H9 (cell line): Measurements from ENCODE around the gene MAST4. TPM values are rescaled to one million over a fixed set of nuclear protein-coding genes. Genes with fewer than 3 reads are reported as not detected.

ENCODE experiments used
- DNase-seq: peaks from one replicate; pipeline ENCODE4 v3.0.0-alpha.2; 2017
- H2AFZ ChIP-seq: one replicate; pipeline ENCODE4 v1.6.1; 2013; ENCODE audit warnings: mild to moderate bottlenecking, low read length, control low read depth, moderate library complexity
- H2AK5ac ChIP-seq: 2 replicates; pipeline ENCODE4 v1.6.1; 2013; ENCODE audit warnings: low read length, control low read depth, mixed read lengths; ENCODE audit not compliant: insufficient read length
- H2BK120ac ChIP-seq: one replicate; pipeline ENCODE4 v1.6.1; 2013; ENCODE audit warnings: low read depth, mild to moderate bottlenecking, low read length, control low read depth, inconsistent platforms; ENCODE audit not compliant: poor library complexity, severe bottlenecking
- H2BK12ac ChIP-seq: 2 replicates; pipeline ENCODE4 v1.6.1; 2013; ENCODE audit warnings: low read length, control low read depth, mixed read lengths, low read depth; ENCODE audit not compliant: insufficient read length
- H2BK15ac ChIP-seq: 2 replicates; pipeline ENCODE4 v1.6.1; 2013; ENCODE audit warnings: low read depth, low read length, control low read depth
- H2BK20ac ChIP-seq: one replicate; pipeline ENCODE4 v1.6.1; 2013; ENCODE audit warnings: low read depth, mild to moderate bottlenecking, low read length, control low read depth, inconsistent platforms; ENCODE audit not compliant: poor library complexity, severe bottlenecking
- H2BK5ac ChIP-seq: 2 replicates; pipeline ENCODE4 v1.6.1; 2013; ENCODE audit warnings: low read length, control low read depth, mixed read lengths; ENCODE audit not compliant: insufficient read length
- H3K14ac ChIP-seq: 2 replicates; pipeline ENCODE4 v1.6.1; 2013; ENCODE audit warnings: low read length, control low read depth; ENCODE audit not compliant: insufficient read depth
- H3K18ac ChIP-seq: 2 replicates; pipeline ENCODE4 v1.6.1; 2013; ENCODE audit warnings: low read depth, mild to moderate bottlenecking, mixed read lengths, low read length, control low read depth; ENCODE audit not compliant: insufficient read length
- H3K23ac ChIP-seq: 2 replicates; pipeline ENCODE4 v1.6.1; 2013; ENCODE audit warnings: low read length, control low read depth, mixed read lengths, low read depth; ENCODE audit not compliant: insufficient read length
- H3K23me2 ChIP-seq: 2 replicates; pipeline ENCODE4 v1.6.1; 2013; ENCODE audit warnings: low read depth, mild to moderate bottlenecking, mixed read lengths, low read length, control low read depth; ENCODE audit not compliant: insufficient read length, poor library complexity, severe bottlenecking
- H3K27ac ChIP-seq: 2 replicates; pipeline ENCODE4 v1.5.1; 2013; ENCODE audit warnings: low read length, control low read depth, mixed read lengths, low read depth; ENCODE audit not compliant: insufficient read length
- H3K27me3 ChIP-seq: 2 replicates; pipeline ENCODE4 v1.6.1; 2013; ENCODE audit warnings: low read length, control low read depth, inconsistent platforms; ENCODE audit not compliant: insufficient read depth
- H3K4ac ChIP-seq: 2 replicates; pipeline ENCODE4 v1.6.1; 2013; ENCODE audit warnings: low read depth, mild to moderate bottlenecking, control low read depth, inconsistent platforms, low read length, moderate library complexity
- H3K4me1 ChIP-seq: 2 replicates; pipeline ENCODE4 v1.6.1; 2013; ENCODE audit warnings: low read length, control low read depth, inconsistent platforms; ENCODE audit not compliant: insufficient read depth
- H3K4me2 ChIP-seq: 2 replicates; pipeline ENCODE4 v1.6.1; 2013; ENCODE audit warnings: low read length, control low read depth, mixed read lengths; ENCODE audit not compliant: insufficient read length, insufficient read depth
- H3K56ac ChIP-seq: 2 replicates; pipeline ENCODE4 v1.6.1; 2013; ENCODE audit warnings: low read depth, mild to moderate bottlenecking, mixed read lengths, low read length, control low read depth; ENCODE audit not compliant: insufficient read length
- H3K79me1 ChIP-seq: 2 replicates; pipeline ENCODE4 v1.6.1; 2013; ENCODE audit warnings: low read depth, mild to moderate bottlenecking, moderate library complexity, low read length, control low read depth, inconsistent platforms; ENCODE audit not compliant: insufficient read depth, poor library complexity, severe bottlenecking
- H3K79me2 ChIP-seq: 2 replicates; pipeline ENCODE4 v1.6.1; 2013; ENCODE audit warnings: low read length, control low read depth, inconsistent platforms; ENCODE audit not compliant: insufficient read depth
- H3K9ac ChIP-seq: 2 replicates; pipeline ENCODE4 v1.6.1; 2013; ENCODE audit warnings: low read length, control low read depth, mixed read lengths; ENCODE audit not compliant: insufficient read length; ENCODE audit errors: extremely low read depth
- H3K9me3 ChIP-seq: one replicate; pipeline ENCODE4 v1.6.1; 2013; ENCODE audit warnings: low read depth, low read length, inconsistent platforms; ENCODE audit not compliant: control insufficient read depth
- H3T11ph ChIP-seq: one replicate; pipeline ENCODE4 v1.6.1; 2013; ENCODE audit warnings: mild to moderate bottlenecking, low read length, control low read depth, inconsistent platforms
- H4K20me1 ChIP-seq: one replicate; pipeline ENCODE4 v1.6.1; 2013; ENCODE audit not compliant: control insufficient read depth, insufficient read length, insufficient read depth
- H4K5ac ChIP-seq: 2 replicates; pipeline ENCODE4 v1.6.1; 2013; ENCODE audit warnings: low read depth, mild to moderate bottlenecking, mixed read lengths, low read length, control low read depth; ENCODE audit not compliant: insufficient read length
- H4K8ac ChIP-seq: replicated peaks from 2 replicates; pipeline ENCODE4 v1.6.1; 2013; ENCODE audit warnings: low read length, control low read depth, mixed read lengths, low read depth; ENCODE audit not compliant: insufficient read length
- H4K91ac ChIP-seq: 2 replicates; pipeline ENCODE4 v1.6.1; 2013; ENCODE audit warnings: low read depth, mild to moderate bottlenecking, moderate library complexity, mixed read lengths, low read length, control low read depth; ENCODE audit not compliant: insufficient read length
- H3K27ac Mint-ChIP-seq, 3 experiments: 2 replicates in 2 of 3; 3 replicates in 1 of 3; pipeline ENCODE4 v1.8.0; 2020 to 2021; ENCODE audit warnings: mixed read lengths in 3 of 3, mild to moderate bottlenecking in 1 of 3, moderate library complexity in 1 of 3
- H3K27me3 Mint-ChIP-seq: 2 replicates; pipeline ENCODE4 v1.8.0; 2021; ENCODE audit warnings: low read depth, mild to moderate bottlenecking, moderate library complexity, mixed read lengths
- H3K36me3 Mint-ChIP-seq, 3 experiments: 2 replicates in 2 of 3; 3 replicates in 1 of 3; pipeline ENCODE4 v1.8.0; 2020 to 2021; ENCODE audit warnings: low read depth in 3 of 3, mixed read lengths in 3 of 3; ENCODE audit not compliant: insufficient read depth in 1 of 3
- H3K4me1 Mint-ChIP-seq, 2 experiments: 2 replicates each; pipeline ENCODE4 v1.8.0; 2020; ENCODE audit warnings: mixed read lengths in 2 of 2
- H3K4me3 Mint-ChIP-seq, 2 experiments: 2 replicates in 1 of 2; 3 replicates in 1 of 2; pipeline ENCODE4 v1.8.0; 2020 to 2021; ENCODE audit warnings: mild to moderate bottlenecking in 2 of 2, mixed read lengths in 2 of 2, moderate library complexity in 1 of 2
- H3K9me3 Mint-ChIP-seq, 2 experiments: 2 replicates in 1 of 2; 3 replicates in 1 of 2; pipeline ENCODE4 v1.8.0; 2020; ENCODE audit warnings: mild to moderate bottlenecking in 2 of 2, mixed read lengths in 2 of 2, moderate library complexity in 1 of 2
- CTCF ChIP-seq: fragments of 200-600 bp; sonication (generic); conservative IDR thresholded peaks from 3 replicates; pipeline ENCODE4 v1.8.0; 2021; ENCODE audit warnings: antibody characterized with exemption, mild to moderate bottlenecking
- WGBS: extraction: QIAGEN DNeasy Blood & Tissue Kit; methylation state at CpG from one replicate; pipeline ENCODE4 v1.1.7; 2013; ENCODE audit warnings: missing lambda C conversion rate, low lambda C conversion rate, mixed read lengths; ENCODE audit not compliant: insufficient read length; ENCODE audit errors: extremely low coverage; 5-methylcytosine and 5-hydroxymethylcytosine counted together
- total RNA-seq: library from RNA; stranded (reverse); gene quantifications from 2 replicates; pipeline ENCODE4 v1.2.1, GENCODE V29; 2021

MAST4 gene
- total RNA-seq, 1 experiment from 2014 or later: 3.7 TPM

GRCh38 chr5:67146574-67146973, 550.4 kb downstream of the MAST4 start:
- no peak overlapping the region for H3K18ac ChIP-seq
- no peak overlapping the region for H4K5ac ChIP-seq
- no peak overlapping the region for H2BK15ac ChIP-seq
- Mint-ChIP-seq H3K4me3 (no peak overlapping the region), H3K9me3 (no peaks in the 10 kb centered on the region), H3K27me3 (no peaks in the 10 kb centered on the region), H3K27ac (no peak overlapping the region), H3K36me3 (peaks cover 0 to 5% (median 4%) of the 10 kb centered on the region in 3 experiments; a peak in 3 of 7 replicates), H3K4me1 (peaks cover 0 to 4% of the 10 kb centered on the region in 2 experiments; a peak in 1 of 4 replicates)
- H2AFZ ChIP-seq: no peak overlapping the region
- no peak overlapping the region for H3K23ac ChIP-seq
- H4K91ac ChIP-seq: no peak overlapping the region
- no peak overlapping the region for H2BK120ac ChIP-seq
- H2BK12ac ChIP-seq: no peak overlapping the region
- no CpG with 5 or more reads among the region's 1 CpG for WGBS
- no peaks in the 10 kb centered on the region for H3K27me3 ChIP-seq
- no peak for DNase-seq
- no peak overlapping the region for H2BK5ac ChIP-seq
- no peak overlapping the region for H2BK20ac ChIP-seq
- H3K4ac ChIP-seq: no peak overlapping the region
- H3K9ac ChIP-seq: no peak overlapping the region
- no peak overlapping the region for H4K8ac ChIP-seq
- H2AK5ac ChIP-seq: no peak overlapping the region
- no peak overlapping the region for H3K27ac ChIP-seq
- no peak for TF ChIP-seq CTCF
- no peak overlapping the region for H3T11ph ChIP-seq
- no peak overlapping the region for H3K14ac ChIP-seq
- no peaks in the 10 kb centered on the region for H3K79me1 ChIP-seq
- no peaks in the 10 kb centered on the region for H3K79me2 ChIP-seq
- no peaks in the 10 kb centered on the region for H4K20me1 ChIP-seq
- no peaks in the 10 kb centered on the region for H3K4me1 ChIP-seq
- no peaks in the 10 kb centered on the region for H3K9me3 ChIP-seq
- H3K4me2 ChIP-seq: no peak overlapping the region
- H3K23me2 ChIP-seq: no peaks in the 10 kb centered on the region
- H3K56ac ChIP-seq: no peak overlapping the region
